SK-N-SH (cell line): ENCODE measurements around the gene POC1B. TPM values are rescaled to one million over a fixed set of nuclear protein-coding genes. Genes with fewer than 3 reads are reported as not detected.

Experiments used
- CTCF ChIA-PET: fragments of 300-600, 350-600 bp; formaldehyde crosslinking; extraction: SDS; loops from one replicate; lab custom pipeline; 2021; lab: Yijun Ruan, JAX
- POLR2A ChIA-PET: fragments of 350-600 bp; sonication (Branson Sonifier 250); formaldehyde crosslinking; extraction: SDS; loops from one replicate; lab custom pipeline; 2020; ENCODE audit warnings: antibody characterized with exemption, inconsistent platforms; lab: Yijun Ruan, JAX
- DNase-seq: peaks from one replicate; pipeline ENCODE4 v3.0.0; 2012
- H2AFZ ChIP-seq: fragments of 200-600 bp; sonication (generic); 2 replicates; pipeline ENCODE4 v1.8.1; 2016; ENCODE audit warnings: antibody characterized with exemption, mild to moderate bottlenecking, low read depth
- H3F3A ChIP-seq: fragments of 200-600 bp; sonication (generic); replicated peaks from 2 replicates; pipeline ENCODE3; 2016; ENCODE audit warnings: antibody characterized with exemption, mild to moderate bottlenecking; ENCODE audit not compliant: insufficient read depth
- H3K27ac ChIP-seq, 2 experiments: fragments of 200-500 bp in 1 of 2; fragments of 200-600 bp in 1 of 2; sonication (Bioruptor generic) in 1 of 2; sonication (generic), shearing (Covaris generic) in 1 of 2; 2 replicates each; pipeline versions ENCODE4 v1.5.1 to v1.6.1; 2014 to 2016; ENCODE audit warnings: low read depth in 2 of 2, inconsistent platforms in 1 of 2, low read length in 1 of 2, mild to moderate bottlenecking in 1 of 2, mixed read lengths in 1 of 2
- H3K27me3 ChIP-seq: fragments of 200-600 bp; sonication (generic), shearing (Covaris generic); 2 replicates; pipeline ENCODE4 v1.6.1; 2016; ENCODE audit warnings: mixed run types; ENCODE audit not compliant: insufficient read depth
- H3K36me3 ChIP-seq, 2 experiments: fragments of 200-500 bp in 1 of 2; fragments of 200-600 bp in 1 of 2; sonication (Bioruptor generic) in 1 of 2; sonication (generic) in 1 of 2; replicated peaks in 1 of 2; 2 replicates each; pipeline versions ENCODE3 to v1.5.1; 2014 to 2016; ENCODE audit warnings: low read length in 1 of 2, mild to moderate bottlenecking in 1 of 2; ENCODE audit not compliant: insufficient read depth in 2 of 2, control insufficient read depth in 1 of 2
- H3K4me1 ChIP-seq, 2 experiments: fragments of 200-500 bp in 1 of 2; fragments of 200-600 bp in 1 of 2; sonication (Bioruptor generic) in 1 of 2; sonication (generic), shearing (Covaris generic) in 1 of 2; 2 replicates each; pipeline versions ENCODE4 v1.5.1 to v1.6.1; 2014 to 2016; ENCODE audit warnings: low read depth in 1 of 2, low read length in 1 of 2, mixed run types in 1 of 2; ENCODE audit not compliant: insufficient read depth in 2 of 2, control insufficient read depth in 1 of 2
- H3K4me2 ChIP-seq: fragments of 200-600 bp; sonication (generic), shearing (Covaris generic); 2 replicates; pipeline ENCODE4 v1.6.1; 2017; ENCODE audit warnings: mixed run types
- H3K4me3 ChIP-seq, 2 experiments: fragments of 200-500 bp in 1 of 2; fragments of 200-600 bp in 1 of 2; sonication (Bioruptor generic) in 1 of 2; sonication (generic), shearing (Covaris generic) in 1 of 2; 2 replicates each; pipeline versions ENCODE4 v1.5.1 to v1.8.1; 2014 to 2016; ENCODE audit warnings: low read depth in 2 of 2, inconsistent platforms in 1 of 2, low read length in 1 of 2, mild to moderate bottlenecking in 1 of 2, mixed read lengths in 1 of 2, moderate library complexity in 1 of 2
- H3K79me2 ChIP-seq: fragments of 200-600 bp; sonication (generic); 2 replicates; pipeline ENCODE4 v1.8.1; 2017; ENCODE audit warnings: mild to moderate bottlenecking; ENCODE audit not compliant: insufficient read depth
- H3K9ac ChIP-seq: fragments of 200-600 bp; sonication (generic); 2 replicates; pipeline ENCODE4 v1.6.1; 2017; ENCODE audit warnings: mixed run types
- H3K9me2 ChIP-seq: fragments of 200-600 bp; sonication (generic); 2 replicates; pipeline ENCODE4 v1.6.1; 2017; ENCODE audit warnings: mixed run types
- H3K9me3 ChIP-seq: fragments of 200-600 bp; sonication (generic); 2 replicates; pipeline ENCODE4 v1.6.1; 2017; ENCODE audit warnings: mixed run types, mild to moderate bottlenecking, moderate library complexity
- H4K20me1 ChIP-seq: fragments of 200-600 bp; sonication (generic); 2 replicates; pipeline ENCODE4 v1.6.1; 2017; ENCODE audit warnings: mild to moderate bottlenecking, mixed run types; ENCODE audit not compliant: insufficient read depth
- ELF1 ChIP-seq: IDR thresholded peaks from 2 replicates; pipeline ENCODE4 v1.4.0; 2012
- EP300 ChIP-seq, 2 experiments: IDR thresholded peaks; 2 replicates each; pipeline versions ENCODE4 v1.4.0 to v1.6.1; 2012; ENCODE audit warnings: borderline replicate concordance in 1 of 2, low read depth in 1 of 2, low read length in 1 of 2
- FOXM1 ChIP-seq: IDR thresholded peaks from 2 replicates; pipeline ENCODE4 v1.4.0; 2012; ENCODE audit warnings: low read depth, mild to moderate bottlenecking
- GATA2 ChIP-seq: sonication (generic); formaldehyde crosslinking; IDR thresholded peaks from 2 replicates; pipeline ENCODE4 v1.5.0; 2020; ENCODE audit warnings: mild to moderate bottlenecking, missing genetic modification reagents
- JUND ChIP-seq: IDR thresholded peaks from 2 replicates; pipeline ENCODE4 v1.4.0; 2012
- MEF2A ChIP-seq: IDR thresholded peaks from 2 replicates; pipeline ENCODE4 v1.4.0; 2012; ENCODE audit warnings: low read depth, borderline replicate concordance
- MXI1 ChIP-seq: IDR thresholded peaks from 2 replicates; pipeline ENCODE4 v1.6.1; 2012; ENCODE audit warnings: mild to moderate bottlenecking, low read depth, low read length, improper control_type of control experiment
- NFIC ChIP-seq: IDR thresholded peaks from 2 replicates; pipeline ENCODE4 v1.4.0; 2012; ENCODE audit warnings: borderline replicate concordance
- NRF1 ChIP-seq: IDR thresholded peaks from 2 replicates; pipeline ENCODE4 v1.6.1; 2012; ENCODE audit warnings: low read depth, mild to moderate bottlenecking, low read length
- RCOR1 ChIP-seq: fragments of 150-350 bp; IDR thresholded peaks from 2 replicates; pipeline ENCODE4 v1.6.1; 2017; ENCODE audit warnings: antibody characterized with exemption, low read length
- RFX5 ChIP-seq: IDR thresholded peaks from 2 replicates; pipeline ENCODE4 v1.6.1; 2012; ENCODE audit warnings: mild to moderate bottlenecking, improper control_type of control experiment, low read length
- TCF12 ChIP-seq: IDR thresholded peaks from 2 replicates; pipeline ENCODE4 v1.4.0; 2012
- YY1 ChIP-seq: IDR thresholded peaks from 2 replicates; pipeline ENCODE4 v1.4.0; 2012; ENCODE audit warnings: low read depth, mild to moderate bottlenecking
- WGBS: methylation state at CpG from one replicate; pipeline ENCODE4 v1.1.6; 2017; ENCODE audit warnings: low lambda C conversion rate; 5-methylcytosine and 5-hydroxymethylcytosine counted together
- polyA plus RNA-seq, 3 experiments: library from polyadenylated mRNA; depleted of rRNA; stranded (reverse); fragments of >200 nt; gene quantifications; 2 replicates each; pipeline ENCODE4 v1.2.3, GENCODE V29; 2012
- TF ChIP-seq, protein P1 (sequence below): fragments of 150-350 bp; IDR thresholded peaks from 2 replicates; pipeline ENCODE4 v1.6.1; 2016; ENCODE audit warnings: mild to moderate bottlenecking, low read depth, low read length
- TF ChIP-seq, protein P2 (sequence below): IDR thresholded peaks from 2 replicates; pipeline ENCODE4 v1.4.0; 2012; ENCODE audit warnings: low read depth, borderline replicate concordance
- TF ChIP-seq, protein P3 (sequence below): IDR thresholded peaks from 2 replicates; pipeline ENCODE4 v1.6.1; 2012; ENCODE audit warnings: mild to moderate bottlenecking, low read depth, low read length, moderate library complexity
- TF ChIP-seq, protein P4 (sequence below): IDR thresholded peaks from 2 replicates; pipeline ENCODE4; 2012

Gene POC1B
- polyA plus RNA-seq, 1 of the 3 experiments (the other 2 are of a cell fraction), result 4.0 TPM

GRCh38 chr12:89412665-89413064 is 113.2 kb downstream of the POC1B start:
- no peaks in the 10 kb centered on the region for H3K27me3 ChIP-seq
- H3K79me2 ChIP-seq, result no peaks in the 10 kb centered on the region
- H3K4me3 ChIP-seq, result no peak overlapping the region
- H3F3A ChIP-seq, result peaks cover 13% of the 10 kb centered on the region
- H3K27ac ChIP-seq, result no peak overlapping the region
- H2AFZ ChIP-seq, result no peak overlapping the region
- H3K9me2 ChIP-seq, result no peaks in the 10 kb centered on the region
- 96% methylated on average over 6 of the region's 6 CpGs for WGBS
- POLR2A ChIA-PET, result no interaction called here
- no peak for DNase-seq
- H3K9ac ChIP-seq, result no peak overlapping the region
- H3K9me3 ChIP-seq, result no peaks in the 10 kb centered on the region
- H3K4me1 ChIP-seq, result peaks cover 0 to 26% of the 10 kb centered on the region in 2 experiments; a peak in 1 of 4 replicates
- no peak overlapping the region for H3K4me2 ChIP-seq
- TF ChIP-seq TCF12 (no peak), YY1 (no peak), RCOR1 (no peak), FOXM1 (no peak), NRF1 (no peak), EP300 (IDR thresholded peaks at IDR 0.05; ENCODE audit: borderline replicate concordance in 1 of 2, low read depth in 1 of 2, low read length in 1 of 2) (no peak), ELF1 (no peak), MXI1 (no peak), NFIC (no peak), GATA2 (CRISPR knock-in tag) (no peak), JUND (no peak), RFX5 (no peak), MEF2A (no peak)
- TF ChIP-seq, protein P1, sequence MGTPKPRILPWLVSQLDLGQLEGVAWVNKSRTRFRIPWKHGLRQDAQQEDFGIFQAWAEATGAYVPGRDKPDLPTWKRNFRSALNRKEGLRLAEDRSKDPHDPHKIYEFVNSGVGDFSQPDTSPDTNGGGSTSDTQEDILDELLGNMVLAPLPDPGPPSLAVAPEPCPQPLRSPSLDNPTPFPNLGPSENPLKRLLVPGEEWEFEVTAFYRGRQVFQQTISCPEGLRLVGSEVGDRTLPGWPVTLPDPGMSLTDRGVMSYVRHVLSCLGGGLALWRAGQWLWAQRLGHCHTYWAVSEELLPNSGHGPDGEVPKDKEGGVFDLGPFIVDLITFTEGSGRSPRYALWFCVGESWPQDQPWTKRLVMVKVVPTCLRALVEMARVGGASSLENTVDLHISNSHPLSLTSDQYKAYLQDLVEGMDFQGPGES, result no peak
- TF ChIP-seq, protein P2, sequence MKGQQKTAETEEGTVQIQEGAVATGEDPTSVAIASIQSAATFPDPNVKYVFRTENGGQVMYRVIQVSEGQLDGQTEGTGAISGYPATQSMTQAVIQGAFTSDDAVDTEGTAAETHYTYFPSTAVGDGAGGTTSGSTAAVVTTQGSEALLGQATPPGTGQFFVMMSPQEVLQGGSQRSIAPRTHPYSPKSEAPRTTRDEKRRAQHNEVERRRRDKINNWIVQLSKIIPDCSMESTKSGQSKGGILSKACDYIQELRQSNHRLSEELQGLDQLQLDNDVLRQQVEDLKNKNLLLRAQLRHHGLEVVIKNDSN, result no peak
- TF ChIP-seq, protein P3, sequence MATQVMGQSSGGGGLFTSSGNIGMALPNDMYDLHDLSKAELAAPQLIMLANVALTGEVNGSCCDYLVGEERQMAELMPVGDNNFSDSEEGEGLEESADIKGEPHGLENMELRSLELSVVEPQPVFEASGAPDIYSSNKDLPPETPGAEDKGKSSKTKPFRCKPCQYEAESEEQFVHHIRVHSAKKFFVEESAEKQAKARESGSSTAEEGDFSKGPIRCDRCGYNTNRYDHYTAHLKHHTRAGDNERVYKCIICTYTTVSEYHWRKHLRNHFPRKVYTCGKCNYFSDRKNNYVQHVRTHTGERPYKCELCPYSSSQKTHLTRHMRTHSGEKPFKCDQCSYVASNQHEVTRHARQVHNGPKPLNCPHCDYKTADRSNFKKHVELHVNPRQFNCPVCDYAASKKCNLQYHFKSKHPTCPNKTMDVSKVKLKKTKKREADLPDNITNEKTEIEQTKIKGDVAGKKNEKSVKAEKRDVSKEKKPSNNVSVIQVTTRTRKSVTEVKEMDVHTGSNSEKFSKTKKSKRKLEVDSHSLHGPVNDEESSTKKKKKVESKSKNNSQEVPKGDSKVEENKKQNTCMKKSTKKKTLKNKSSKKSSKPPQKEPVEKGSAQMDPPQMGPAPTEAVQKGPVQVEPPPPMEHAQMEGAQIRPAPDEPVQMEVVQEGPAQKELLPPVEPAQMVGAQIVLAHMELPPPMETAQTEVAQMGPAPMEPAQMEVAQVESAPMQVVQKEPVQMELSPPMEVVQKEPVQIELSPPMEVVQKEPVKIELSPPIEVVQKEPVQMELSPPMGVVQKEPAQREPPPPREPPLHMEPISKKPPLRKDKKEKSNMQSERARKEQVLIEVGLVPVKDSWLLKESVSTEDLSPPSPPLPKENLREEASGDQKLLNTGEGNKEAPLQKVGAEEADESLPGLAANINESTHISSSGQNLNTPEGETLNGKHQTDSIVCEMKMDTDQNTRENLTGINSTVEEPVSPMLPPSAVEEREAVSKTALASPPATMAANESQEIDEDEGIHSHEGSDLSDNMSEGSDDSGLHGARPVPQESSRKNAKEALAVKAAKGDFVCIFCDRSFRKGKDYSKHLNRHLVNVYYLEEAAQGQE, result no peak
- TF ChIP-seq, protein P4, sequence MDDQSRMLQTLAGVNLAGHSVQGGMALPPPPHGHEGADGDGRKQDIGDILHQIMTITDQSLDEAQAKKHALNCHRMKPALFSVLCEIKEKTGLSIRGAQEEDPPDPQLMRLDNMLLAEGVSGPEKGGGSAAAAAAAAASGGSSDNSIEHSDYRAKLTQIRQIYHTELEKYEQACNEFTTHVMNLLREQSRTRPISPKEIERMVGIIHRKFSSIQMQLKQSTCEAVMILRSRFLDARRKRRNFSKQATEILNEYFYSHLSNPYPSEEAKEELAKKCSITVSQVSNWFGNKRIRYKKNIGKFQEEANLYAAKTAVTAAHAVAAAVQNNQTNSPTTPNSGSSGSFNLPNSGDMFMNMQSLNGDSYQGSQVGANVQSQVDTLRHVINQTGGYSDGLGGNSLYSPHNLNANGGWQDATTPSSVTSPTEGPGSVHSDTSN, result no peak
- CTCF ChIA-PET, result no interaction called here
- H4K20me1 ChIP-seq, result no peaks in the 10 kb centered on the region
- no peaks in the 10 kb centered on the region for H3K36me3 ChIP-seq
